AG09319 (cell line): ENCODE data around the gene GABBR2.

Experiments
- DNase-seq: peaks from one replicate; pipeline ENCODE4 v3.0.0-alpha.2; 2010; ENCODE audit warnings: low read depth; ENCODE audit errors: extremely low read depth
- CTCF ChIP-seq: IDR thresholded peaks from 2 replicates; pipeline ENCODE4 v1.5.1; 2011; ENCODE audit warnings: low read depth, mild to moderate bottlenecking, inconsistent platforms, low read length, moderate library complexity

Gene GABBR2

GRCh38 chr9:98568909-98569469, 139.7 kb downstream of the GABBR2 start:
- TF ChIP-seq CTCF, result no peak
- no peak for DNase-seq

- no peak for DNase-seq
- TF ChIP-seq CTCF, result no peak
Observed at GRCh38 chr9:98568234-98568908, 140.4 kb downstream of the GABBR2 start.

GRCh38 chr9:98567540-98568233, 141.0 kb downstream of the GABBR2 start:
- TF ChIP-seq CTCF, result no peak
- DNase-seq, result no peak

GRCh38 chr9:98565152-98566135, 143.3 kb downstream of the GABBR2 start:
- TF ChIP-seq CTCF, result no peak
- no peak for DNase-seq

- no peak for TF ChIP-seq CTCF
- DNase-seq, result no peak
Observed at GRCh38 chr9:98564714-98565113, 144.0 kb downstream of the GABBR2 start.

GRCh38 chr9:98563988-98564387, 144.7 kb downstream of the GABBR2 start:
- TF ChIP-seq CTCF, result no peak
- DNase-seq, result no peak
